Measurements from ENCODE around the gene MLLT6. TPM values are rescaled to one million over a fixed set of nuclear protein-coding genes. Genes with fewer than 3 reads are reported as not detected.

MLLT6 gene
- total RNA-seq, 1 donor from 2014 or later: 20.9 TPM

- FAIRE-seq (no peak), DNase-seq (ENCODE audit: low read depth) (no peak)
- H3K27ac Mint-ChIP-seq (ENCODE audit: unreplicated experiment): no peak overlapping the region
- peaks cover 35% of the 10 kb centered on the region for H3K4me1 Mint-ChIP-seq (ENCODE audit: low read depth, unreplicated experiment)
- Histone ChIP-seq H3K4me2 (ENCODE audit: low read length) (peak overlapping the region; percentile 97), H4K20me1 (ENCODE audit: insufficient read depth, low read length) (peaks cover 66% of the 10 kb centered on the region), H2AFZ (ENCODE audit: low read depth, low read length) (no peak overlapping the region), H3K9ac (ENCODE audit: low read length) (peak overlapping the region; percentile 90), H3K9me3 (ENCODE audit: insufficient read depth, low read depth, low read length) (no peaks in the 10 kb centered on the region), H3K27me3 (ENCODE audit: insufficient read depth, low read length) (no peaks in the 10 kb centered on the region), H3K36me3 (ENCODE audit: insufficient read depth, low read length) (no peaks in the 10 kb centered on the region), H3K27ac (ENCODE audit: low read depth, low read length) (no peak overlapping the region), H3K4me3 (ENCODE audit: insufficient read depth, low read depth, low read length) (no peak overlapping the region), H3K4me1 (ENCODE audit: insufficient read depth, low read length) (peaks cover 44% of the 10 kb centered on the region), H3K79me2 (ENCODE audit: insufficient read depth, low read length) (peaks cover 78% of the 10 kb centered on the region)
- H3K36me3 Mint-ChIP-seq (ENCODE audit: low read depth, unreplicated experiment): peaks cover 4% of the 10 kb centered on the region
- TF ChIP-seq EZH2 (IDR thresholded peaks at IDR 0.05; ENCODE audit: insufficient read depth, low read length): no peak
- TF ChIP-seq CTCF (IDR thresholded peaks at IDR 0.05; ENCODE audit: insufficient read depth, low read depth, low read length): no peak
- H3K4me3 Mint-ChIP-seq (ENCODE audit: unreplicated experiment): peak overlapping the region; percentile 94
- peaks cover 2% of the 10 kb centered on the region for H3K9me3 Mint-ChIP-seq (ENCODE audit: unreplicated experiment)
- no peaks in the 10 kb centered on the region for H3K27me3 Mint-ChIP-seq (ENCODE audit: low read depth, unreplicated experiment)
Measured at GRCh38 chr17:38745545-38745944, 40.5 kb downstream of the MLLT6 start.

- Histone ChIP-seq H3K4me3 (ENCODE audit: insufficient read depth, low read depth, low read length) (peak overlapping the region; percentile 84), H3K36me3 (ENCODE audit: insufficient read depth, low read length) (no peaks in the 10 kb centered on the region), H3K4me1 (ENCODE audit: insufficient read depth, low read length) (peaks cover 50% of the 10 kb centered on the region), H3K4me2 (ENCODE audit: low read length) (peak overlapping the region; percentile 97), H4K20me1 (ENCODE audit: insufficient read depth, low read length) (peaks cover 59% of the 10 kb centered on the region), H3K9ac (ENCODE audit: low read length) (peak overlapping the region; percentile 90), H3K79me2 (ENCODE audit: insufficient read depth, low read length) (peaks cover 71% of the 10 kb centered on the region), H3K9me3 (ENCODE audit: insufficient read depth, low read depth, low read length) (no peaks in the 10 kb centered on the region), H3K27me3 (ENCODE audit: insufficient read depth, low read length) (no peaks in the 10 kb centered on the region), H2AFZ (ENCODE audit: low read depth, low read length) (no peak overlapping the region), H3K27ac (ENCODE audit: low read depth, low read length) (no peak overlapping the region)
- H3K4me1 Mint-ChIP-seq (ENCODE audit: low read depth, unreplicated experiment): peaks cover 38% of the 10 kb centered on the region
- no peaks in the 10 kb centered on the region for H3K27me3 Mint-ChIP-seq (ENCODE audit: low read depth, unreplicated experiment)
- TF ChIP-seq EZH2 (IDR thresholded peaks at IDR 0.05; ENCODE audit: insufficient read depth, low read length) (no peak), CTCF (IDR thresholded peaks at IDR 0.05; ENCODE audit: insufficient read depth, low read depth, low read length) (no peak)
- H3K36me3 Mint-ChIP-seq (ENCODE audit: low read depth, unreplicated experiment): peaks cover 3% of the 10 kb centered on the region
- H3K27ac Mint-ChIP-seq (ENCODE audit: unreplicated experiment): peak overlapping the region; percentile 69
- H3K4me3 Mint-ChIP-seq (ENCODE audit: unreplicated experiment): peak overlapping the region; percentile 94
- FAIRE-seq: no peak
- DNase-seq (ENCODE audit: low read depth): no peak
- H3K9me3 Mint-ChIP-seq (ENCODE audit: unreplicated experiment): peaks cover 2% of the 10 kb centered on the region
Measured at GRCh38 chr17:38746004-38746848, 41.2 kb downstream of the MLLT6 start.

All from astrocyte (in vitro differentiated cells and primary cell).